A673 (cell line): ENCODE measurements around the gene XBP1.

Experiments
- CTCF ChIP-seq: fragments of 300-800, 200-600 bp; sonication (generic); conservative IDR thresholded peaks from 2 replicates; pipeline ENCODE4 v1.5.1; 2017; ENCODE audit warnings: low read depth, mild to moderate bottlenecking, antibody characterized with exemption, low read length, moderate library complexity, mixed read lengths
- EZH2 ChIP-seq: fragments of 200-600 bp; sonication (generic); IDR thresholded peaks from 2 replicates; pipeline ENCODE4 v1.6.1; 2017; ENCODE audit warnings: borderline replicate concordance, low read depth, mild to moderate bottlenecking, mixed read lengths, antibody characterized with exemption, low read length; ENCODE audit not compliant: poor library complexity, severe bottlenecking

- TF ChIP-seq CTCF (no peak), EZH2 (no peak)
These were observed 22.7 kb upstream of the XBP1 start for GRCh38 chr22:28822930-28823551.
